AG04450 (cell line): ENCODE measurements around the gene NRK. TPM values are rescaled to one million over a fixed set of nuclear protein-coding genes. Genes with fewer than 3 reads are reported as not detected.
A peak's percentile ranks its signal among the peaks of the same experiment; 100 is the strongest.
"Not testable (repeated sequence)": the region's sequence is repeated elsewhere in the genome, so short reads cannot be mapped to it uniquely, and the experiment has no call there.

Experiments used
- CTCF ChIA-PET: fragments of 300-600, 350-600 bp; formaldehyde crosslinking; extraction: SDS; loops from one replicate; lab custom pipeline; 2022; ENCODE audit warnings: antibody characterized with exemption, inconsistent platforms; lab: Charles Lee
- POLR2A ChIA-PET: fragments of 350-600 bp; formaldehyde crosslinking; extraction: SDS; loops from one replicate; lab custom pipeline; 2021; ENCODE audit warnings: antibody characterized with exemption, inconsistent platforms; lab: Yijun Ruan, JAX
- DNase-seq: peaks from one replicate; pipeline ENCODE4 v3.0.0-alpha.2; 2011; ENCODE audit warnings: low read depth, low spot score
- H3K27ac ChIP-seq: one replicate; pipeline ENCODE4 v1.5.1; 2012; ENCODE audit warnings: low read depth, low read length, control low read depth
- H3K27me3 ChIP-seq: one replicate; pipeline ENCODE4 v1.6.0; 2012; ENCODE audit warnings: low read length; ENCODE audit not compliant: control insufficient read depth, insufficient read depth
- H3K4me3 ChIP-seq: 2 replicates; pipeline ENCODE4 v1.5.1; 2011; ENCODE audit warnings: mild to moderate bottlenecking, low read depth, low read length, control low read depth
- H3K9me3 ChIP-seq: 2 replicates; pipeline ENCODE4 v1.5.1; 2012; ENCODE audit warnings: low read length; ENCODE audit not compliant: control insufficient read depth, insufficient read depth
- polyA minus RNA-seq: library from RNA; depleted of rRNA, polyadenylated mRNA; stranded (reverse); fragments of >200 nt; gene quantifications from 2 replicates; pipeline ENCODE4 v1.2.3, GENCODE V29; 2011; rRNA and poly(A)+ RNA removed
- polyA plus RNA-seq: library from polyadenylated mRNA; depleted of rRNA; stranded (reverse); fragments of >200 nt; gene quantifications from 2 replicates; pipeline ENCODE4 v1.2.3, GENCODE V29; 2011; rRNA removed
- TF ChIP-seq, protein P1 (sequence below): IDR thresholded peaks from 2 replicates; pipeline ENCODE4 v1.5.1; 2011; ENCODE audit warnings: low read depth, low read length, control low read depth, inconsistent platforms

The NRK gene, protein sequence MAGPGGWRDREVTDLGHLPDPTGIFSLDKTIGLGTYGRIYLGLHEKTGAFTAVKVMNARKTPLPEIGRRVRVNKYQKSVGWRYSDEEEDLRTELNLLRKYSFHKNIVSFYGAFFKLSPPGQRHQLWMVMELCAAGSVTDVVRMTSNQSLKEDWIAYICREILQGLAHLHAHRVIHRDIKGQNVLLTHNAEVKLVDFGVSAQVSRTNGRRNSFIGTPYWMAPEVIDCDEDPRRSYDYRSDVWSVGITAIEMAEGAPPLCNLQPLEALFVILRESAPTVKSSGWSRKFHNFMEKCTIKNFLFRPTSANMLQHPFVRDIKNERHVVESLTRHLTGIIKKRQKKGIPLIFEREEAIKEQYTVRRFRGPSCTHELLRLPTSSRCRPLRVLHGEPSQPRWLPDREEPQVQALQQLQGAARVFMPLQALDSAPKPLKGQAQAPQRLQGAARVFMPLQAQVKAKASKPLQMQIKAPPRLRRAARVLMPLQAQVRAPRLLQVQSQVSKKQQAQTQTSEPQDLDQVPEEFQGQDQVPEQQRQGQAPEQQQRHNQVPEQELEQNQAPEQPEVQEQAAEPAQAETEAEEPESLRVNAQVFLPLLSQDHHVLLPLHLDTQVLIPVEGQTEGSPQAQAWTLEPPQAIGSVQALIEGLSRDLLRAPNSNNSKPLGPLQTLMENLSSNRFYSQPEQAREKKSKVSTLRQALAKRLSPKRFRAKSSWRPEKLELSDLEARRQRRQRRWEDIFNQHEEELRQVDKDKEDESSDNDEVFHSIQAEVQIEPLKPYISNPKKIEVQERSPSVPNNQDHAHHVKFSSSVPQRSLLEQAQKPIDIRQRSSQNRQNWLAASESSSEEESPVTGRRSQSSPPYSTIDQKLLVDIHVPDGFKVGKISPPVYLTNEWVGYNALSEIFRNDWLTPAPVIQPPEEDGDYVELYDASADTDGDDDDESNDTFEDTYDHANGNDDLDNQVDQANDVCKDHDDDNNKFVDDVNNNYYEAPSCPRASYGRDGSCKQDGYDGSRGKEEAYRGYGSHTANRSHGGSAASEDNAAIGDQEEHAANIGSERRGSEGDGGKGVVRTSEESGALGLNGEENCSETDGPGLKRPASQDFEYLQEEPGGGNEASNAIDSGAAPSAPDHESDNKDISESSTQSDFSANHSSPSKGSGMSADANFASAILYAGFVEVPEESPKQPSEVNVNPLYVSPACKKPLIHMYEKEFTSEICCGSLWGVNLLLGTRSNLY (N-terminal part only)
- 2.2 and 2.8 TPM in 2 replicates for polyA plus RNA-seq
- 4.4 and 4.8 TPM in 2 replicates for polyA minus RNA-seq

DNA sequence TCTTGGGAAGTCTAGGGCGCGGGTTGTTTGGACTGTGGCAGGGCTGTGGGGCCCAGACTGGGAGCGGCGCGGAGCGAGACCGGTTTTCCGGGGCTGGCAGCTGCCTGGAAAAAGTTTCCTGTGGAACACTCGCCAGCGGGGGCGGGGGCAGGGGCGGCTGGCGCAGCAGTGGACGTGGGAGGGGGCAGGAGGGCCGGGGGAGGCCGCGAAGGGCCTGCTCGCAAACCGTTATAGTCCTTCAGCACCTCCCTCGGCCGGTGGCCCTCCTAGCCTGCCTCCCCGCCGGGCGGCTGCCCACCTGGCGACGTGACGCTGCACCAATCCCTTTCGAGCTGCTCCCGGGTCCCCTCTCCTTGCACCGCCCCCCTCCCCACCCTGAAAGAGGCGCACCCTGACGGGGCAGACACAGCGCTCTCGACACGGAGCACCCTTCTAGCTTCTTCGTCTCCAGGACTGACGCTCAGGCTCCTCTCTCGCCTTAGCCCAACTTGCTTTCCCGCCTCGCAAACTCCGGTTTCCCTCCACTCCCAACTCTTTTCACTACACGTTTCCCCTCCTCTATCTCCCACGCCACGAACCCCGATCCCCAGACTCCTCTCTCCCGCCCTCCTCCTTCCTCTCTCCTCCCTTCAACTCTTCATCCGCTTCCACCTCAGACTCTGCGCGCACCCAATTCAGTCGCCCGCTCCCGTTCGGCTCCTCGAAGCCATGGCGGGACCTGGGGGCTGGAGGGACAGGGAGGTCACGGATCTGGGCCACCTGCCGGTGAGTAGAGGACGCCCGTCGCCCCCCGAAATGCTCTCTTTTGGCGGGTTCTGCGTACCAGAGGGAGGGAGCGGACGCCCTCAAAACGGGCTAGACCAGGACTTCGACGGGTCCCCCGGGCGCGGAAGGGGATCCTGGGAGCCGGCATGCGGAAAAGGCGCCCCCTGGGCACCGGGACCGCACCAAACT, at the start of gene NRK:
TSS of gene NRK (plus strand) at position 402 of the 954 bp plus-strand sequence. CDS start at position 709, 307 bp downstream.
- H3K4me3 ChIP-seq = peak within 1 kb of the TSS; percentile 51
- DNase-seq = no peak
- ChIA-PET CTCF (no interaction called here), POLR2A (no interaction called here)
- TF ChIP-seq, protein P1, sequence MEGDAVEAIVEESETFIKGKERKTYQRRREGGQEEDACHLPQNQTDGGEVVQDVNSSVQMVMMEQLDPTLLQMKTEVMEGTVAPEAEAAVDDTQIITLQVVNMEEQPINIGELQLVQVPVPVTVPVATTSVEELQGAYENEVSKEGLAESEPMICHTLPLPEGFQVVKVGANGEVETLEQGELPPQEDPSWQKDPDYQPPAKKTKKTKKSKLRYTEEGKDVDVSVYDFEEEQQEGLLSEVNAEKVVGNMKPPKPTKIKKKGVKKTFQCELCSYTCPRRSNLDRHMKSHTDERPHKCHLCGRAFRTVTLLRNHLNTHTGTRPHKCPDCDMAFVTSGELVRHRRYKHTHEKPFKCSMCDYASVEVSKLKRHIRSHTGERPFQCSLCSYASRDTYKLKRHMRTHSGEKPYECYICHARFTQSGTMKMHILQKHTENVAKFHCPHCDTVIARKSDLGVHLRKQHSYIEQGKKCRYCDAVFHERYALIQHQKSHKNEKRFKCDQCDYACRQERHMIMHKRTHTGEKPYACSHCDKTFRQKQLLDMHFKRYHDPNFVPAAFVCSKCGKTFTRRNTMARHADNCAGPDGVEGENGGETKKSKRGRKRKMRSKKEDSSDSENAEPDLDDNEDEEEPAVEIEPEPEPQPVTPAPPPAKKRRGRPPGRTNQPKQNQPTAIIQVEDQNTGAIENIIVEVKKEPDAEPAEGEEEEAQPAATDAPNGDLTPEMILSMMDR = peak; percentile 28
- H3K27me3 ChIP-seq = no peaks in the 10 kb centered on the region
- H3K9me3 ChIP-seq = no peaks in the 10 kb centered on the region
- peak within 1 kb of the TSS; percentile 11 for H3K27ac ChIP-seq

DNA sequence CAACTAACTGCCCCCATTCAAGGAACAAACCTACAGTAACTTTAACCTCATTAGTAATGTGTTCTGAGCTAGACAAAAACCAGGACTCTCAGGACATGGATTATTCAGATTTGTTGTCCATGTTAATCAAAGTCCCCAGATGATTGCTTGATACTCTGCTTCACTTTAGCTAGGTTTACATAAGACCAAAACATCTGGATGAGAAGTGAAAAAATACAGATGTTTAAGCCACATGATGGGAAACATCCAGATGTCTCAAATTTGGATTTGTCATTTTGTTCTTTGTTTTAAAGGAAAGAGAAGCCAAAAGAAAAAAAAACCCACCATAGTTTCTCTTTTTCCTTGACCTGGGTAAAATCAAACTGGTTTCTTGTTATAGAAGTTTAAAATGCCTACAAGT, 48.5 kb upstream of the NRK start:
- TF ChIP-seq, protein P1 = no peak
- CTCF ChIA-PET = no interaction called here
- Histone ChIP-seq H3K27ac (no peak overlapping the region), H3K4me3 (no peak overlapping the region), H3K9me3 (no peaks in the 10 kb centered on the region), H3K27me3 (no peaks in the 10 kb centered on the region)
- POLR2A ChIA-PET = no interaction called here
- DNase-seq = no peak

DNA sequence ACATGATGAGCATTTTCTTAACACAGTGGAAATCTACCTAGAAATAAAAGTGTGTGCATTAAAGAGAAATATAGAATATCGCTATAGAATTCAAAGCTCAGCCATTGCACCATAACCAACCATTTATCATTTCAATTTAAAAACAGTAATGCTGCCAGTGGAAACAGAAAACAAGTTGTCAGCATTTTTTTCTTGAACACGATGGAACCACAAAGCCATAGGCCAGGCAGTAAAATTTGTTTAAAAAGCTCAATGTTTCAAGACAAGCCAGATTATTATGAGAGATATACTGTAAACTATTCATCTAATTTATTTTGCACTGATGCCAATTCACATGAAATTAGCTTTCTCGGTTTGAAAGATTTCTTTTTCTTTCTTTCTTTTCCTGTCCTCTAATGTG, 46.7 kb upstream of the NRK start:
- POLR2A ChIA-PET = no interaction called here
- H3K27me3 ChIP-seq = no peaks in the 10 kb centered on the region
- TF ChIP-seq, protein P1 = no peak
- no peaks in the 10 kb centered on the region for H3K9me3 ChIP-seq
- CTCF ChIA-PET = no interaction called here
- no peak overlapping the region for H3K4me3 ChIP-seq
- H3K27ac ChIP-seq = no peak overlapping the region
- DNase-seq = no peak

DNA sequence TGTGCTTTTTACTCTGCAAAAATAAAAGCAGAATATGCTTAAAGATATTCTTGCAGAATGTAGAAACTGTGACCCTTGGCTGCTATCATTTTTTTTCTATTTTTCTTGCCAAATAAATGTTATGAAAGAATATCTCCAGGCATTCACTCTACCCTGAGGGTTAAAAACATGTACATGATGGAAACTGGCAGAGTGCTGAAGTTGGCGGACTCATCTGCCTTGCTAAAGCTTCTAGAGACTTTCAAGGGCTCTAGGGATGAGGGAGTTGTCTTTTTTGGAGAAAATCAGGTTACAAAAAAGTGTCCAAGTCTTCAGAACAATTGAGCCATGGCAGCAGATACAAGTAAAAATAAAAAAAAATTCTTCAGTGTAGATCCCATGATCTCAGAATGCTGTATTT, 40.5 kb upstream of the NRK start:
- no peak overlapping the region for H3K4me3 ChIP-seq
- TF ChIP-seq, protein P1 = no peak
- DNase-seq = no peak
- no peak overlapping the region for H3K27ac ChIP-seq
- CTCF ChIA-PET = no interaction called here
- POLR2A ChIA-PET = no interaction called here
- H3K9me3 ChIP-seq = no peaks in the 10 kb centered on the region
- H3K27me3 ChIP-seq = no peaks in the 10 kb centered on the region

DNA sequence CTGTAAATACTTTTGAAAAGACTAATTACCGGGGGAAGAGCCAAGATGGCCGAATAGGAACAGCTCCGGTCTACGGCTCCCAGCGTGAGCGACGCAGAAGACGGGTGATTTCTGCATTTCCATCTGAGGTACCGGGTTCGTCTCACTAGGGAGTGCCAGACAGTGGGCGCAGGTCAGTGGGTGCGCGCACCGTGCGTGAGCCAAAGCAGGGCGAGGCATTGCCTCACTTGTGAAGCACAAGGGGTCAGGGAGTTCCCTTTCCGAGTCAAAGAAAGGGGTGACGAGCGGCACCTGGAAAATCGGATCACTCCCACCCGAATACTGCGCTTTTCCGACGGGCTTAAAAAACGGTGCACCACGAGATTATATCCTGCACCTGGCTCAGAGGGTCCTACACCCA, 25.5 kb upstream of the NRK start:
- H3K9me3 ChIP-seq, POLR2A ChIA-PET, CTCF ChIA-PET, DNase-seq, H3K27ac ChIP-seq, H3K27me3 ChIP-seq, H3K4me3 ChIP-seq: not testable (repeated sequence)
